Calu3 (cell line): ENCODE data around the gene RBM45. TPM values are rescaled to one million over a fixed set of nuclear protein-coding genes. Genes with fewer than 3 reads are reported as not detected.

Source experiments
- BruUV-seq: library from RNA; stranded (reverse); fragments of 400-500 nt; replicated peaks from 2 replicates; lab custom pipeline; 2021; lab: Mats Ljungman, UMichigan
- CTCF ChIA-PET: fragments of 300-600 bp; sonication (Branson Sonifier 250); formaldehyde crosslinking; loops from one replicate; lab custom pipeline; 2022; ENCODE audit warnings: antibody characterized with exemption; lab: Charles Lee
- DNase-seq: peaks from one replicate; pipeline ENCODE4 v3.0.0; 2022
- H3K27ac Mint-ChIP-seq: one replicate; pipeline ENCODE4 v1.8.0; 2022; ENCODE audit warnings: mixed read lengths; ENCODE audit not compliant: unreplicated experiment
- H3K27me3 Mint-ChIP-seq: one replicate; pipeline ENCODE4 v1.8.0; 2022; ENCODE audit warnings: mixed read lengths; ENCODE audit not compliant: unreplicated experiment
- H3K36me3 Mint-ChIP-seq: one replicate; pipeline ENCODE4 v1.8.0; 2022; ENCODE audit warnings: mild to moderate bottlenecking, moderate library complexity, mixed read lengths; ENCODE audit not compliant: insufficient read depth, unreplicated experiment
- H3K4me1 Mint-ChIP-seq: one replicate; pipeline ENCODE4 v1.8.0; 2022; ENCODE audit warnings: mild to moderate bottlenecking, low read depth, mixed read lengths; ENCODE audit not compliant: unreplicated experiment
- H3K4me3 Mint-ChIP-seq: one replicate; pipeline ENCODE4 v1.8.0; 2022; ENCODE audit warnings: mild to moderate bottlenecking, low read depth, moderate library complexity, mixed read lengths; ENCODE audit not compliant: unreplicated experiment
- H3K9me3 Mint-ChIP-seq: one replicate; pipeline ENCODE4 v1.8.0; 2022; ENCODE audit warnings: low read depth, mixed read lengths; ENCODE audit not compliant: unreplicated experiment
- intact Hi-C: fragments of 100-400 bp; cut with micrococcal nuclease; formaldehyde crosslinking; loops from one replicate; pipeline ENCODE4 v1.10.0; 2022; ENCODE audit not compliant: unreplicated experiment
- total RNA-seq: library from RNA; stranded (reverse); gene quantifications from 2 replicates; pipeline ENCODE4 v1.2.3, GENCODE V29; 2022
- TF ChIP-seq, protein P1 (sequence below): fragments of 200-600 bp; IDR thresholded peaks from one replicate; pipeline ENCODE4 v1.8.0; 2022; ENCODE audit warnings: antibody characterized with exemption; ENCODE audit not compliant: unreplicated experiment

RBM45 gene
- total RNA-seq, 1 experiment from 2014 or later: 11.5 TPM

DNA sequence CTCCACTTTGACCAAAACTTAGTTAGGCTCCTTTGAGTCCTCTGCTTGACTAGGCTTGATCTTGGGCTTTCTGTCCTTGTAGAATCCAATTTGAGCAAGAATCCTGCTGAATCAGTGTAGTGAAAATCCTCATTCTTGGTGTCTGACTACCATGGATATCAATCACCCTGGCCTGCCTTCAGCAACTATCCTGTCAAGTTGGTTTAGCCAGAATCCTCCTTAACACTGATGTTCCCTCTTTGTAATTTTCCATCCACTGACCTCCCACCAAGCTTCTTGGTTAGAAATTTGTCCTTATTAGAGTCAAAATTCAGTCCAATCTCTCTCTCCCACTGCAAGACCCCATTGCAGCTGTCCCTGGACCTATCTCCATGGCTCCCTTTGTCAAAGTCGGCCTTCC is 494 bp upstream of the RBM45 start:
- CTCF ChIA-PET: interaction anchor here (0.6 to 2.2 kb wide), 6 partner anchors 12 to 307 kb away, joined by 3 to 9 read pairs (median 4); no protein-coding TSS in a partner anchor
- BruUV-seq: no TSS peak
- intact Hi-C loops: loop anchor here (1.0 to 5.0 kb wide), 3 partner anchors 129 to 303 kb away; no protein-coding TSS in a partner anchor
- DNase-seq: no peak
- peak overlapping the region; percentile 97 for H3K4me3 Mint-ChIP-seq
- no peaks in the 10 kb centered on the region for H3K9me3 Mint-ChIP-seq
- TF ChIP-seq, protein P1, sequence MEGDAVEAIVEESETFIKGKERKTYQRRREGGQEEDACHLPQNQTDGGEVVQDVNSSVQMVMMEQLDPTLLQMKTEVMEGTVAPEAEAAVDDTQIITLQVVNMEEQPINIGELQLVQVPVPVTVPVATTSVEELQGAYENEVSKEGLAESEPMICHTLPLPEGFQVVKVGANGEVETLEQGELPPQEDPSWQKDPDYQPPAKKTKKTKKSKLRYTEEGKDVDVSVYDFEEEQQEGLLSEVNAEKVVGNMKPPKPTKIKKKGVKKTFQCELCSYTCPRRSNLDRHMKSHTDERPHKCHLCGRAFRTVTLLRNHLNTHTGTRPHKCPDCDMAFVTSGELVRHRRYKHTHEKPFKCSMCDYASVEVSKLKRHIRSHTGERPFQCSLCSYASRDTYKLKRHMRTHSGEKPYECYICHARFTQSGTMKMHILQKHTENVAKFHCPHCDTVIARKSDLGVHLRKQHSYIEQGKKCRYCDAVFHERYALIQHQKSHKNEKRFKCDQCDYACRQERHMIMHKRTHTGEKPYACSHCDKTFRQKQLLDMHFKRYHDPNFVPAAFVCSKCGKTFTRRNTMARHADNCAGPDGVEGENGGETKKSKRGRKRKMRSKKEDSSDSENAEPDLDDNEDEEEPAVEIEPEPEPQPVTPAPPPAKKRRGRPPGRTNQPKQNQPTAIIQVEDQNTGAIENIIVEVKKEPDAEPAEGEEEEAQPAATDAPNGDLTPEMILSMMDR: no peak
- H3K27ac Mint-ChIP-seq: peak overlapping the region; percentile 83
- H3K36me3 Mint-ChIP-seq: peaks cover 14% of the 10 kb centered on the region
- peaks cover 7% of the 10 kb centered on the region for H3K4me1 Mint-ChIP-seq
- no peaks in the 10 kb centered on the region for H3K27me3 Mint-ChIP-seq

DNA sequence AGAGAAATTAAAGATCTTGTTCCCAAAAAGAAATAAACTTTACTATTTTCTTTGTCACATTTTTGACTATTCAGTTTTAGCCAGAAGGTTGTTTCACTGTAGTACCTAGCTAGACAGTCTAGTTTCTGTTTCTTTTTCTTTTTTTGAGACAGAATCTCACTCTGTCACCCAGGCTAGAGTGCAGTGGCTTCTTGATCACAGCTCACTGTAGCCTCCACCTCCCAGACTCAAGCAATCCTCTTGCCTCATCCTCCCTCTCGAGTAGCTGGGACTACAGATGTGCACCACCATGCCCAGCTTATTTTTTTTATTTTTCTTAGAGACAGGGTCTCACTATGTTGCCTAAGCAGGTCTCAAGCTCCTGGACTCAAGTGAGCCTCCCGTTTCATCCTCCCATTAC is 2.2 kb downstream of the RBM45 start:
- intact Hi-C loops: loop anchor here (5.0 kb wide), 1 partner anchor 283 kb away; no protein-coding TSS in a partner anchor
- H3K4me3 Mint-ChIP-seq: no peak overlapping the region
- TF ChIP-seq, protein P1: no peak
- BruUV-seq: no TSS peak
- CTCF ChIA-PET: interaction anchor here (0.7 kb wide), 1 partner anchor 19 kb away, joined by 4 read pairs; no protein-coding TSS in a partner anchor
- peaks cover 7% of the 10 kb centered on the region for H3K4me1 Mint-ChIP-seq
- H3K36me3 Mint-ChIP-seq: peaks cover 14% of the 10 kb centered on the region
- H3K9me3 Mint-ChIP-seq: no peaks in the 10 kb centered on the region
- no peak overlapping the region for H3K27ac Mint-ChIP-seq
- no peaks in the 10 kb centered on the region for H3K27me3 Mint-ChIP-seq
- DNase-seq: no peak

DNA sequence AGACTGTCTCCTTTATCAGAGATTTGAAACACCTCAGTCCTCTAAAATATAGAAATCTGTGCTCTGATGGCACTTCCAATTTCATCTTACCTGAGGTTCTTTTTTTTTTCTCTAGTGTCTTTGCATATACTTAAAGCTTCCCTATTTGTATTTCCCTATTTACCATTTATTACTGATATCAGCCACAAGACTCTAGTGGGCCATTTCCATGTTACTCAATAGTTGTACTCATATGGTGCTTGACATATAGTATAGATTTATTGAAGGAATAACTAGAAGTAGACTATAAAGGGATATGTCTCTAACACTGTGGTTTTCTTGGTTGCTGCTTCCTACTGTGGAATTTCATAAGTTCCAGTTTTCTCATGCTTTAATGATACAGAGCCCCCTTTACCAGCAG is 3.0 kb downstream of the RBM45 start:
- Mint-ChIP-seq H3K27me3 (no peaks in the 10 kb centered on the region), H3K4me3 (no peak overlapping the region), H3K4me1 (peaks cover 7% of the 10 kb centered on the region), H3K36me3 (peaks cover 14% of the 10 kb centered on the region), H3K9me3 (no peaks in the 10 kb centered on the region), H3K27ac (no peak overlapping the region)
- CTCF ChIA-PET: no interaction called here
- TF ChIP-seq, protein P1: no peak
- DNase-seq: no peak
- BruUV-seq: no TSS peak
- intact Hi-C loops: no loop called here

DNA sequence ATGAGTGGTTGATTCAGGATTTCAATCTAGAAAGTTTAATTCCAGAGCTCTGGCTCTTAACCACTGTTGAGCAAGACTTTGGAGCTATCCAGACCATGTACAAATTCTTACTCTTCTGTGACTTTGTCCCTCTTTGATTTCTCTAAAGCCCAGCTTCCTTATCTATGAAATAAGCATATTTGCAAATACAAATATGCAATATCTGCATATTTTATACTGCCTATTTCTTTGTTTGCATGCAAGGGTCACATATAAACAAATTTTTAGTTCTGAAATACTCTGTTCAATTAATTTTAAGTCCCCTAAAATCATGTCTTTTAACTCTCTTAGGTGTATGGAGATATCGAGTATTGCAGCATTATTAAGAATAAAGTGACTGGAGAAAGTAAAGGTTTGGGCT is 5.5 kb downstream of the RBM45 start:
- intact Hi-C loops: no loop called here

More for the DNA sequence above, 5.5 kb downstream of the RBM45 start:
- peaks cover 10% of the 10 kb centered on the region for H3K36me3 Mint-ChIP-seq
- CTCF ChIA-PET: no interaction called here
- no peaks in the 10 kb centered on the region for H3K9me3 Mint-ChIP-seq
- H3K27ac Mint-ChIP-seq: no peak overlapping the region
- no peaks in the 10 kb centered on the region for H3K4me1 Mint-ChIP-seq
- no peak for DNase-seq
- TF ChIP-seq, protein P1: no peak
- H3K4me3 Mint-ChIP-seq: no peak overlapping the region
- BruUV-seq: no TSS peak
- H3K27me3 Mint-ChIP-seq: no peaks in the 10 kb centered on the region
